ENCODE data around the gene TMEM120A.

Gene TMEM120A

DNA sequence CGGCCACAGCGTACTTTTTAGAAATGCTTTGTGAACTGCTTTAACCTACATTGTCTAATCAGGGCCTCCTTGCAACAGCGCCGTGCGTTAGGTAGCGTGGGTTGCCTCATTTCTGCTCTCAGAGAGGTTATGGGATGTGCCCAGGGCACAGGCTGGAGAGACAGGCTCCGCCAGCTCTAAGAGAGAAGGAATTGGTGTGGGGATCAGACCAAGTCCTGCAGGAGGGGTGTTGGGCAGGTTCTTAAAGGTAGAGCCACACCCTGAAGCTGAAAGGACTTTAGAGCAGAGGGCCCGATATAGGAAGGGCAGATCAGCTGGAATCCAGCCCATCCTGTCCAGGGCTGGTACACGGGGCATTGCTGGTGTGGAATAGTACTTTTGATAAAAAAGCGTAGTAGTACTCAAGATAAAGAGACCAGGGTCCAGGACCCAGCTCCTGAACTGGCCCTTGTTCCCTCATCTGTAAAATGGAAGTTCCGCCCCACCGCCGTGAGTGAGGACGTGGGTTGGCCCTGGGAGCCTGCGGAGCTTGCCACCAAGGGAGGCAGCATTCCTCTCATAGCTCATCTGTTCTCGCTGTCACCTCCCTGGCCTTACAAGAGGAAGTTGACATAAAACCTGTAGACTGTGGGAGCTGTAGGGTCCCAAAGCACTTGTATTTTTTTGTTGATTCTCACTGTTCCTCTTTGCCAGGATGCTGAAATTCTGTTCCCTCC lies 37.2 kb downstream of the TMEM120A start:
- DNase-seq (ENCODE audit: low read depth in 3 of 3), result no peak

DNA sequence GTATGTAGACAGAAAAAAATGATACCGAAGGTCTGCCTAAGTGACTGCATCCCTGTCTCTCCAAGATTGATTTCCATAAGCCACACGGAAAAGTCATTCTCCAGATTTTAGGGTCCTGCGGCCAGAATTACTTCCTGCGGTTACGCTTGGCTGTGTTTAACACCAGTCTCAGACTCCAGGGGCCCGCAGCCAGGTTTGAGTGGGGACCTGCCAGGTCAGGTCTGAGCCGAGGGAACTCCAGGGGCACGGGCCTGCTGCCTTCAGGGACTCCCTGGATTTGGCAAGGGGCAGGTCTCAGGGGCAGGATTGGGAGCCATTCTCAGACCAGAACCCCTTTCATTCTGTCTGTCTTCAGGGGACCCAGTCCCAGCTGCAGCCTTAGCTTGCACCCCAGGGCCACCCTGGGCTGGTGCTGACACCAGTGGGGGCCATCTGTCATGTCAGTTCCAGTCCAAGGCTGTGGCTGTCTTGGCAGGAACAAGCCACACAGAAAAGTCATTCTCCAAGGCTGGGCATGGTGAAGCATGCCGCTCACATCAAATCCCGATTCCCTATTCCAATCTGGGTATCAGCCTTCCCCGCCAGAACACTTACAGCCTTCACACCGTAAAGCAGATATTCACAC lies 39.0 kb downstream of the TMEM120A start:
- DNase-seq (ENCODE audit: low read depth in 3 of 3), result no peak

DNA sequence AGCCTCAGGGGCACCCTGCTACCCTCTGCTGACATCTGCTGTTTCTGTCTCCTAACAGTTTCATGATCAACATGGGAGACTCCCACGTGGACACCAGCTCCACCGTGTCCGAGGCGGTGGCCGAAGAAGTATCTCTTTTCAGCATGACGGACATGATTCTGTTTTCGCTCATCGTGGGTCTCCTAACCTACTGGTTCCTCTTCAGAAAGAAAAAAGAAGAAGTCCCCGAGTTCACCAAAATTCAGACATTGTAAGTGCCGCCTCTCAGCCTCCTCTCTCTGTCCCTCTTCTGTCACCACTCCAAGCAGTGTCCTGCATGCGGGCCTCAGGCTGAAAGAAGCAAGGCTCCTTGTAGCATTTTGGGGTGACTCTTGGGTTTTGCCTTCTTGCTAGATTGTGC lies 40.5 kb downstream of the TMEM120A start:
- no peak for DNase-seq (ENCODE audit: low read depth in 3 of 3)

DNA sequence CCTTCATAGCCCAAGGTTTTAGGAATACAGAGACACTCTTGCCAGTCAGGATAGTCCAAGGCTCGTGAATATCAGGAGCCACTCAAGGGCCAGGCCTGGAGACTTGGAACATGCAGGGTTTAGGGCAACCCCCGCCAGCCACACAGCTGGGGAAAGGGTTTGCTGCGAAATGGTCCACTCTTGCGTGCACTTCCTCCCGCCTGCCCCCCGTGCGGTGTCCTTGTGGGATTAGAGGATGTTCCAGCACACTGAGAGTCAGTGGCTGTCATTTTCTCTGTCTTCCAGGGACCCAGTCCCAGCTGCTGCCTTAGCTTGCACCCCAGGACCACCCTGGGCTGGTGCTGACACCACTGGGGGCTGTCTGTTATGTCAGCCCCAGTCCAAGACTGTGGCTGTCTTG lies 41.0 kb downstream of the TMEM120A start:
- no peak for DNase-seq (ENCODE audit: low read depth in 3 of 3)

DNA sequence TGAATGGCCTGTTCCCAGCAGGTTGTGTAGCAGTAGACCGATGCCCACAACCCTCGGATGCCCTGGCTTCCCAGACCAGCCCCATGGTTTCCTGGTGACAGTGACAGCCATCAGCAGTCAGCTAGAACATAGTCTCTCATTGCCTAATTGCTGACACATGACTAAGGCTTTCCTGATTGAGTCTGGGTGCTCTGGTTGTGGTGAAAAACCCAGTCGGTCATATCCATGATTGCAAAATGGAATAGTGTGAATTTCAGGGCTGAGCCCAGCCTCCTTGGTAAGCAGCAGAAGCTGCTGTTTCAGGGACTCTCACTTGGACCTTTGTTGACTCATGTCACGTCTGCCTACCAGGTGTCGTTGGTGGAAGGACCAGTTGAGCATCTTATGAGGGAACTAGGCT lies 42.9 kb downstream of the TMEM120A start:
- no peak for DNase-seq (ENCODE audit: low read depth in 3 of 3)

DNA sequence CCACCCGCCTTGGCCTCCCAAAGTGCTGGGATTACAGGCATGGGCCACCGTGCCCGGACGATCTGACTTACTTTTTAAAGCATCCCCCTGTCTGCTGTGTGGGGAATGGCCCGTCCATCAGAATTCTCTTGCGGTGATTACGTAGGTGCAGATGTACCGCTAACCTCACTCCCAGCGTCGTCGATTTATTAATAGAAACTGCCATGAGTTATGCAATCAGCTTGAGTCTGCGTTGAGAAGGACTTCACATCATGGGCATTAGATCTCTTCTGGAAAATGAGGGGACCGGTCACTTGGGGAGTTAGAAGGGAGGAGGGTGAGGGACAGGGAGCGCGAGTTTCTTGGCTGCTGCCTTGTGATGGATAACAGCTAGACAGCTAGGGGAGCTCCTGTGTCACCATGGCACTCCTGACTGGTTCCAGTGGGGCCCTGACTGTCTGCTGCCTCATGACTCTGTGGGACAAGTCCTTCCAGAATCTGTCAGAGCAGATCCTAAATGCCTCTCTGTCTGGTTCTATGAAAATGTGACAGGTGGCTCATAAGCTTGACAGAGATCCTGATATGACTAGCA lies 44.2 kb downstream of the TMEM120A start:
- no peak for DNase-seq (ENCODE audit: low read depth in 3 of 3)

DNA sequence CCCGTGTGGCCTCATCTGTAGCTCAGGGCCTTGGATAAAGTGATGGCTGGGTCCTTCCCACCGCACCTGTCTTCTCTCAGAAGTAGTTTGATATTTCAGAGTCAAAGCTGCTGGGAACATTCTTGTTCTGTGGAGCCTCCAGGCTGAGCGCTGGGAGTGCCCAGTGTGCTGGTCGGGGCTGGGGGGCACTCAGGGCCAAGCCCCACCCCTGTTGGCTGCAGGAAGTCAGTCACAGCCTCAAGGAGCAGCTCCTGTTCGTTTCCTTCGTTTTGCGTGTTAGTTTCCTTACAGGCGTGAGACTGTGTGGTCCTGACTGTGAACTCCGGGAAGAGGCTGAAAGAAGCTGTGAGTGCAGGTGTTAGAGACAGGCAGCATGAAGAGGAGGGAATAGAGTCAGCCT lies 46.2 kb downstream of the TMEM120A start:
- no peak for DNase-seq (ENCODE audit: low read depth in 3 of 3)

DNA sequence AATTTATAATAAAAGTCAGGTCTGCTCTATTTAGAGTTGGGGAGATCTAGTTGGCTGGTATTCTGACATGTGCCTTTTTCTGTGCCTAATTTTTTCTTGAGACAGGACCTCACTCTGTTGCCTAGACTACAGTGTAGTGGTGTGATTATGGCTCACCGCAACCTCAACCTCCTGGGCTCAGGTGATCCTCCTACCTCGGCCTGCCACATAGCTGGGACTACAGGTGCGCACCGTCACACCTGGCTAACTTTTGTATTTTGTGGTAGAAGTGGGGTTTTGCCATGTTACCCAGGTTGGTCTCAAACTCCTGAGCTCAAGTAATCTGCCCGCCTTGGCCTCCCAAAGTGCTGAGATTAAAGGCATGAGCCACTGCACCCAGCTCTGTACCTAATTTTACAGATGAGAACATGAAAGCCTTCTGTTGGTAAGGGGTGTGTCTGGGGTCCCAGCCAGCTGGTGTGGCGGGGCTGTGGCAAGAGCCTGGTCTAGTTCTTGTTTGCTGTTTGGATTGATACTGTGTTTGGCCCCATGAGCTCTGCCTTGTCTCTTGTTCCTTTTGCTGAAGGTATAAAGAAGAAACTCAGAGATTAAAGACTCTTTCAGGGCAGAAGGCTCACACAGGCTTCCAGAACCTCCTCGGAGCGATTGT lies 48.1 kb downstream of the TMEM120A start:
- DNase-seq (ENCODE audit: low read depth in 3 of 3), result no peak

DNA sequence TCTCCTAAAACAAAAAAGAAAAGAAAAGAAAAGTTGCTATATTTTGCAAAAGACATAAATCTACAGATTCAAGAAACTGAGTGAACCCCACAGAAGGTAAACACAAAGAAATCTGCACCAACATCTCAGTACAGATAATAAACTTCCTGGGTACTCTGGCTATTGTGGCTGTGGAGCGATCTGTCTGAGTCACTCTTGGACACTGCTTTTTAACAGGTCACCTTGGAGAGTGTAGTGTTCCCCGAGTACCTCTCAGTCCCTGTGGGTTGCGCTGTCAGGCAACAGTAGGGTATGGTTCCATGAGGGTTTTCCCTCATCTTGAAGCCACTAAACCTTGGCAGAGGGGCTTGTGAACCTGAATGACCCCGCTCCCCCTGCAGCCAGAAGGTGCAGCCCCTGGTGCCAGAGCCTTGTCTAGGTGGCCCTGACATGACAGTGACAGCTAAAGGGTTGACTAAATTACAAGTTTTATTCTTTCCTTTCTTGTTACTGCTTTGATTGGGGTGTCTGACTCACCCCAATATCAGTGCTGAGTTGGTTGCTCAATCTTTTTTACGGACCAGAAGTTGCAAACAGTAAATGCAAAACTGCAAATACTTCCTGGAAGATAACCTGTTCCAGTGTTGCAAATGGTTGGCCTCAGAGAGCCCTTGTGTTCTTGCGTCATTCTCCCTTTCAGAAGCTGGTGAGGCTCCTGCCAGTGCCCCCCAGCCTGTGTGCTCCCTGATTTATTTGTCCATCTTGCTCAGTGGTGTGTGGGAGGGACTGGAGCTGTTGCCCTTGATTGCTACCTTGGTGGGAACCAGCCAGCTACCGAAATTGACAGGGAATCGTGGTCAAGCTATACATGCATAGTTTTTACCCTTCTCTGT lies 48.9 kb downstream of the TMEM120A start:
- no peak for DNase-seq (ENCODE audit: low read depth in 3 of 3)

DNA sequence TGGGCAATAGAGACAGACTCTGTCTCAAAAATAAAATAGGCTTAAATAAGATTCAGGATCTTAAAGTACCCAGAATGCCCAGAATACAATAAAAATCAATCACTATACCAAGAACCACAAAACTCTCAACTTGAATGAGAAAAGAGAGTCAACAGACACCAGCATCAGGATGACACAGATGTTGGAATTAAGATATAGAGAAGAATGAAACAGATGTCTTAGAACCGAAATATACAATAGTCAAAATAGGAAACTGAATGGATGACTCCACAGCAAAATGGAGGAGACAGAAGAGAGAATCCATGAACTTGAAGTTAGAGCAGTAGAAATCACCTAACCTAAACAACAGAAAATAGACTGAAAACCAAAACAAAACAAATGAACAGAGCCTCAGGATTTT lies 49.9 kb downstream of the TMEM120A start:
- no peak for DNase-seq (ENCODE audit: low read depth in 3 of 3)

DNA sequence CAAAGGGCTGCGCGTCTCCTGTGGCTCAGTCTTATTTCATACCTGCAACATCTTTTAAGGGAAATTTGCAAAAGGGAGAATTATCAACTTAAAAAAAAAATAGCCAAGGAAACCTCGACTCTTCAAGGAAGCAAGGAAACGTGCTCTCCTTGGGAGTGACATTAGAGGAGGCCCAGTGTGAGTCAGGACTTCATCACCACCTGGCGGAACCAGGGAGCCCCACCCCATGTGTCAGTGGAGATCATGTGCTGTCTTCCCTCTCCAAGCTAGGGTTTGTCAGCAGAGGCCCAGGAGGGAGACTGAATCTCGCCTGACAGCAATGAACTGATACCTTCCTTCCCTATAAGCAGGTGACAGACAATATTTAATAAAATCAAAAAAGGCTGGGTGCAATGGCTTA lies 50.5 kb downstream of the TMEM120A start:
- DNase-seq (ENCODE audit: low read depth in 3 of 3), result no peak

DNA sequence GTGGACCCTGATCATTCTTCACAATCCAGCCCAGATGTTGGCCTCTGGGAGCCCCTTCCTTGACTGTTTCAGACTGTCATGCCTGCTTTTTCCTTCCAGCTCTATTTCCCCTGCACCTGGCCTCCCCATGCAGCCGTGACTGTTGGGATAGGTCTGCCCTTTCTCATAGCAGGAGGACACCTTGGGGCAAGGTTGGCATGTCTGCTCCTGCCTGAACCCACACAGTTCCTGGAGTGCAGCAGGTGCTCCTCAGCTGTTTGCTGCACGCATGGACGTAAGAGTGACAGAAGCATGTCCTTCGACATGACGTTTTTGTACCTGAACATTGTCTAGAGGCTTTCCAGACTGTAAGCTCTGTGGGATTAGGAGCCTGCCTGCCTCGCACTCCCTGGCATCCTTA lies 55.5 kb downstream of the TMEM120A start:
- no peak for DNase-seq (ENCODE audit: low read depth in 3 of 3)

DNA sequence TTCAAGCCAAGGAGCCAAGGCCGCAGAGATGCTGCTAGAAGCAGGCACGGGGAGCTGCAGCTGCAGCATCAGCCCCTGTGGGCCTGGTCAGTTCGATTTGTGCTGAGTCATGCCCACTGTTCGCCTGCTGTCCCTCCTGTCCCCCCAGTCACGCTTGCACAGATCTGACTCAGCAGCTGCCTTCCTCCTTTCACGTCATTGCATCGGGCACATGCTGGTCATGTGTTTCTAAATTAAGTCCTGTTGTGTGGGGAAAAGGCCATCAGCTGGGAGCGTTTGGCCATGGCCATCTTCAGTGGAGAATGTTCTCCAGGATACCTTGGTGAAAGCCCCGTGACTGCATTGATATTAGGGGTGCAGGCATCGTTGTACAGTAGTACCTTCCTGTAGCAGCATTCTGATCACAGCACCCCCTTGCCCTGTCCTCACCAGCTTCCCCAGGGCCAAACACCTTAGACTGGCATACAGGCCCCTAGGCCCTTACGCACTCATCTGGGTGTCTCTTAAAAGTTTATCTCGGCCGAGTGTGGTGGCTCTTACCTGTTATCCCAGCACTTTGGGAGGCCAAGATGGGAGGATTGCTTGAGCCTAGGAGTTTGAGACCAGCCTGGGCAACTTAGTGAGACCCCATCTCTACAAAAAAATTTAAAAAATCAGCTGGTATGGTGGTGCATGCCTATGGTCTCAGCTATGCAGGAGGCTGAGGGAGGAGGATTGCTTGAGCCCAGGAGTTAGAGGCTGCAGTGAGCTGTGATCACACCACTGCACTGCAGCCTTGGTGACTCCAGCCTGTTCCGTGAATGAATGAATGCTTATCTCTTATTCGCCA lies 56.2 kb downstream of the TMEM120A start:
- DNase-seq (ENCODE audit: low read depth in 3 of 3), result no peak
